Stimulated activated CD4-positive, alpha-beta T cell treated with anti-CD3 and anti-CD28 coated beads, Interleukin-4, amount 100 ng/mL, for 48 hours (primary cell): Measurements from ENCODE around the gene GIMAP2.
"Not testable (repeated sequence)": the region's sequence is repeated elsewhere in the genome, so short reads cannot be mapped to it uniquely, and the experiment has no call there.

Source experiments
- DNase-seq, 2 donors: peaks; one replicate each; pipeline ENCODE4 v3.0.0-alpha.2; 2020; ENCODE audit warnings: low read depth in 2 of 2

The GIMAP2 gene

GRCh38 chr7:150685219-150686029 lies at the start of gene GIMAP2:
Gene GIMAP2 (plus strand): TSS chr7:150685706. CDS start chr7:150687060, 1,354 bp downstream.
- DNase-seq: no peak

GRCh38 chr7:150641854-150642253 lies 43.7 kb upstream of the GIMAP2 start:
- DNase-seq: no peak

GRCh38 chr7:150642926-150643325 lies 42.6 kb upstream of the GIMAP2 start:
- DNase-seq: no peak

- no peak for DNase-seq
These were observed 40.1 kb upstream of the GIMAP2 start for GRCh38 chr7:150645259-150646020.

GRCh38 chr7:150648353-150649079 lies 37.0 kb upstream of the GIMAP2 start:
- DNase-seq: no peak

- DNase-seq: no peak
These were observed 36.5 kb upstream of the GIMAP2 start for GRCh38 chr7:150649080-150649385.

GRCh38 chr7:150654692-150655091 lies 30.8 kb upstream of the GIMAP2 start:
- no peak for DNase-seq

GRCh38 chr7:150656047-150656446 lies 29.5 kb upstream of the GIMAP2 start:
- DNase-seq: no peak

- no peak for DNase-seq
These were observed 28.0 kb upstream of the GIMAP2 start for GRCh38 chr7:150657526-150657925.

- no peak for DNase-seq
These were observed 24.4 kb upstream of the GIMAP2 start for GRCh38 chr7:150660939-150661613.

GRCh38 chr7:150662821-150663220 lies 22.7 kb upstream of the GIMAP2 start:
- not testable (repeated sequence) for DNase-seq

GRCh38 chr7:150663802-150664494 lies 21.6 kb upstream of the GIMAP2 start:
- DNase-seq: no peak

- DNase-seq: peak in 1 of 2 donors; percentile 49
These were observed 20.3 kb upstream of the GIMAP2 start for GRCh38 chr7:150665089-150665748.

- no peak for DNase-seq
These were observed 19.6 kb upstream of the GIMAP2 start for GRCh38 chr7:150665896-150666295.

GRCh38 chr7:150666412-150666811 lies 19.1 kb upstream of the GIMAP2 start:
- no peak for DNase-seq

- DNase-seq: peak in 1 of 2 donors; percentile 57
These were observed 17.0 kb upstream of the GIMAP2 start for GRCh38 chr7:150668472-150668911.

- no peak for DNase-seq
These were observed 16.5 kb upstream of the GIMAP2 start for GRCh38 chr7:150668977-150669376.

GRCh38 chr7:150671798-150672585 lies 13.5 kb upstream of the GIMAP2 start:
- DNase-seq: not testable (repeated sequence)

- no peak for DNase-seq
These were observed 9.8 kb upstream of the GIMAP2 start for GRCh38 chr7:150675714-150676113.

- not testable (repeated sequence) for DNase-seq
These were observed 9.2 kb upstream of the GIMAP2 start for GRCh38 chr7:150676276-150676675.
